Fibroblast of upper back skin (primary cell): ENCODE measurements around the gene MARCHF11.

Experiments
- DNase-seq: peaks from one replicate; pipeline ENCODE4 v3.0.0-alpha.2; 2013

The MARCHF11 gene

DNA sequence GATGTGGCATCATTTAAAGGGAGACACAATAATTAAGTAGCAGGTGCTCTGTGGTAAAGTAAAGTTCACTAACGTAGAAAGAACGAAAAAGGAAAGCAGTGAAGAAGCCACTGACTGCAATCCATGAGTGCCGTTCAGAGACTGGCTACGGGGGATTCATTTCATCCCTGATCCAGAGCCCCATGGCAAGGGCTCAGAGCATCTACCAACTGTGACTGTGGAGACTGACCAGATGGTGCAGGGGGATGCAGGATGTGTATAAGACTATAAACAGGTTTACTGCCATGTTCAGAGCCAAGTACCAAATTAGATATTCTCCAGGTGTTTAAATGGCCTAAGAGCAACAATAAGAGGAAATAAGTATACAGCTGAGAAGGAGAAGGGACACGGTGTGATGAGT lies 47.7 kb downstream of the MARCHF11 start:
- no peak for DNase-seq

DNA sequence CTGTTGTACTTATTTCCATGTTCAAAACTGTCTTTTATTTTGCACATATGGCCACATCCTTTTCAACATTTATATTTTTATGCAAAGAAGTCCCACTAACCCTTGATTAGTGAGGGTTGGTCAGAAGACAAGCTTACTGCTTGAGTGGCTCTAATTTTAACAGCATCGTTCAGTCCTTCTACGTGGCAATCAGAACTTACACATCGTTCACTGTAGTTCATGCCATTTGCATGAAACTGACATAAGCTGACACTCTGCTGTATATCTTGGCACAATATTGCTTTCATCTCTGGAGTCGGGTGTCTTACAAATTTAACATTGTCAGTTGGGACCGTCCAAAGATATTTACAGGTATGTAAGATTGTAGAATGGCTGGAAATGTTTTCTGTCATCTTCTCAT lies 50.6 kb downstream of the MARCHF11 start:
- no peak for DNase-seq

- no peak for DNase-seq
These were observed 51.6 kb downstream of the MARCHF11 start for GRCh38 chr5:16127865-16128544.

DNA sequence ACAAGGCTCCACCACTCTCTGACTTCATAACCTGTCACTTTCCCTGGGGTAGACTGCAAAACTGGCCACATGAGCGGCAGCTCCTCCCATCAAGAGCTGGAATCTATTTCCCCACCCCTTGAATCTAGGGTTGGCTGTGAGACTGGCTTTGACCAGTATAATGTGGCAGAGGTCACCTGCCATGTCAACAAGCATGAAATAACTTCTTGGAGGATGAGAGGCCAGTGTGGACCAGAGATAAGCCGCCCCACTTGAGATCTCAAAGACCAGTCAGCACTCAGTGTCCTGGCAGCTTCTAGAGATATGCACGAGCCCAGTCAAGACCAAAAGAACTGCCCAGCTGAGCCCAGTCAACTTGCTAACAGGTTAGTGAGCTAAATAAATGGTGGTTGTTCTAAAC lies 59.0 kb downstream of the MARCHF11 start:
- no peak for DNase-seq

- DNase-seq, result no peak
These were observed 59.8 kb downstream of the MARCHF11 start for GRCh38 chr5:16119790-16120189.

DNA sequence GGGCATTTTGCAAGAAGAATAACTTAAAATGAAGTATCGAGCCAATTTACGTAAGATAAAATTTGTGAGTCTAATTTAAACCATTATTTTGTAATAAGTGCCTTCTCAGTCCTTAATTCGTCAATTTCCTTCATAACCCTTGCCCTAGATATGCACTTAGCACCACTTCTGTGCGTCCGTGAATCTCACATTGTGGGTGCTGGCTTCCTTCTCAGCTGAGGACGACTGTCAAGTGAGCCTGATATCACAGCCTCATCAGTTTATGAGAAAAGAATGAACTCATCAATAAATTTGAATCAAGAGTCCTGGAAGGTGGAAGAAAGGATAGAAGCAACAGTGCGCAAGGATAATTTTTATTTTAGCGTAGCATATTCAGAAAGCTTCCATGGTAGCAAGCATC lies 64.5 kb downstream of the MARCHF11 start:
- no peak for DNase-seq

DNA sequence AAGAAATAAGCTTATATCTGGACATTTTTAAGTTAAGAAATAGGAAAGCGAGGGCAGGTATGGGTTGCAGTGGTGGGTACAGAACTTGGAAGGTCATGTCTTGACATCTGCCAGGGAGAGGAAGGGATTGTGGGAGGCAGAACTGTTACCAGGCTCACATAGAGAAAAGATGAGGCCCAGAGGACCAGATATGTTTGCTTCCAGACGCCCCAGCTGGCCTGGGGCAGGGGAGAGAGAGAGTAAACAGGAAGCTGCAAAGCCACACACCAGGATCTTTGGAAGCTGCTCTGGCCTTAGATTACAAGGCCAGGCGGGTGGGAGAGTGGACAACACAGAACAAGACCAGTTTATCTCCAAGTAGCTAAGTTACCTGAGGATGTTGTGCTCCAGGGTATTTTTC lies 71.2 kb downstream of the MARCHF11 start:
- DNase-seq, result no peak

DNA sequence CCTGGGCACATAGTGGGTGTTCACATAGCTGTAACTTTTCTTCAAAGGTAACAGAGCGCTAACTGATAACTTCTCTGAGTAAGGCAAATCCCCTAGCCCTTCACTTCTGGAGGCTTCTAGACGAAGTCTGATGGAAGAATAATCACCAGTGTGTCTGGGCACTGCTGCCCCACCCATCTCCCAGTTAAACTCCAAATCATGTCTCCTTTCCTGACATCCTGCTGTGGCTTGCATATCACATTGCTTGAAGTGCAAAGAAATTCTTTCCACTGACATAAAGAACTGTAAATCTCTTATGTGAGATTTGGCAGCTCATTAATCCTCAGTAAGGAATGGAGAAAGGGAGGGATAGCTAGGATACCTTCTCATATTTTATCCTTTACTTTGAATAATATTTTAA lies 74.6 kb downstream of the MARCHF11 start:
- no peak for DNase-seq

- no peak for DNase-seq
These were observed 84.0 kb downstream of the MARCHF11 start for GRCh38 chr5:16095612-16096011.

GRCh38 chr5:16090270-16090669 lies 89.3 kb downstream of the MARCHF11 start:
- DNase-seq, result no peak

DNA sequence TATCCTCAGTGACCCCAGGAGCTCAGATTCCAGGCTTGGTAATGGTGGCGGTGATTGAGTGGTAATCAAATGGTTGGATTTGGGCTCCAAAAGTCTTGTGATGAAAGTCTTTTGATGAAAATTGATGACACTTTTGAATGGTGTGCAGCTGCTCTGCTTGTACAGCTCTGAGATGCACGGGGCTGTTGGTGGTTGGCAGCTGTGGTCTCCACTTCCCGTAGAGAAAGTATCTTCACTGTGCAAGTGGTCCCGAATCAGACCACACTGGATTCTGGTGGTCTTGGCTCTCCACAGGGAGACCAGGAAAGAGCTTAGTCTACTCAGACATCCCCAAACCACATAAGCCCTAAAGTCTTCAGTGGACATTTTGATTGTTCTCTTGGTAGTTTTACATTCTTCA lies 96.6 kb downstream of the MARCHF11 start:
- no peak for DNase-seq

- DNase-seq, result no peak
These were observed 97.5 kb downstream of the MARCHF11 start for GRCh38 chr5:16082053-16082452.

DNA sequence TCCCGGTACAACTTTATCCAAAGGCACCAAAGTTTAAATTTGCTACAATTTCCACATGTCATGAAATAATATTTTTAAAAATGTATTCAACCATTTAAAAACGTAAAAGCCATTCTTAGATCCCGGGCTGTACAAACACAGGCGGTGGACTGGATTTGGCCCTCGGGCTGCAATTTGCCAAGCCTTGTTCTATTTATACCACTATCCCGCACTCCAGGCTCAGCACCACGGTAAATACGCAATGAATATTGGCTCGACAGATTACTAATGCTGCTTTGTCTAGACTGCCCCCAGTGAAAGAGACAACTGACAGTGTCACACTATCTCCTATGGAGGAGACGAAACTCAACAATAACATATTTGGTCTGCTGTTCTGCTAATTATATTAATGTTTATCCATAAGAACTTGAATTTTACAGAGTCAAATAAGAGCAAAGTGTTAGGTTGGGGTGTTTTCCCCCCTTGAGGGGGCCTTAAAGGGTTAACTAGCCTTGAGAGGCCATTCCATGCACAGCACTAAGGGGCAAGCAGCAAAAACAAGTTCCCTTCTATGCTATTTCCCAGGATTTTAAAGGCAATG lies 98.1 kb downstream of the MARCHF11 start:
- DNase-seq, result no peak

DNA sequence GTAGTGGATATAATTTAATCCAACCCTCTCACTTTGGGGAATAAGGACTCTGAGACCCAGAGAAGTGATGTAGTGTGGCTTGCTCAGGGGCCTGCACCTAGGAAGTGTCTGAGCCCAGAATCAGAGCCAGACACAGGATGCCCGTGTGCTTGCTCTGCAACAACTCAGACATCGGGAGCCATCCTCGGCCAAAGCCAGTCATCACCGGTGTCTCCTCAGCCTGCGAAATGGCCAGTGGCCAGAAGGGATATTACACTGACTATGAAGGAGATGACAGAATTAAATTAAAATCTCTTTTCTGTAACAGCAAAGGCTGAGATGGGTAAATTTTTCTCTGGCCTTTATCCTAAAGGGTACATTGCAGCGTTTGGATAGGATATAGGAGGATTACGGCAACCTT lies 102.9 kb downstream of the MARCHF11 start:
- no peak for DNase-seq

DNA sequence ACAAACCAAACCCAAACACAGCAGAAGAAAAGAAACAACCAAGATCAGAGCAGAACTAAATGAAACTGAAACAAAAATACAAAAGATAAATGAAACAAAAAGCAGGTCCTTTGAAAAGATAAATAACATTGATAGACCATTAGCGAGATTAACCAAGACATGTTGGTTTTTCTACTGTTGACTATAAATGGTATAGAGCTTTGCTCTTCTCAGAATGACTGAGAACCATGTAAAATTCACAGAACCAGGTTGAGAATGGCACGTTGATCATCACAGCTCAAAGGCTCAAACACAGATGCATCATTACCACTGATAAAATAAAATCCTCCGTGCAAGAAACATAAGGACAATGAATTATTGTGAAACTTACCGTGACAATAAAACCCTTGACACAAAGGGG lies 105.2 kb downstream of the MARCHF11 start:
- DNase-seq, result no peak

GRCh38 chr5:16072616-16073015 lies 107.0 kb downstream of the MARCHF11 start:
- DNase-seq, result no peak

- no peak for DNase-seq
These were observed 112.2 kb downstream of the MARCHF11 start for GRCh38 chr5:16067415-16067814.

DNA sequence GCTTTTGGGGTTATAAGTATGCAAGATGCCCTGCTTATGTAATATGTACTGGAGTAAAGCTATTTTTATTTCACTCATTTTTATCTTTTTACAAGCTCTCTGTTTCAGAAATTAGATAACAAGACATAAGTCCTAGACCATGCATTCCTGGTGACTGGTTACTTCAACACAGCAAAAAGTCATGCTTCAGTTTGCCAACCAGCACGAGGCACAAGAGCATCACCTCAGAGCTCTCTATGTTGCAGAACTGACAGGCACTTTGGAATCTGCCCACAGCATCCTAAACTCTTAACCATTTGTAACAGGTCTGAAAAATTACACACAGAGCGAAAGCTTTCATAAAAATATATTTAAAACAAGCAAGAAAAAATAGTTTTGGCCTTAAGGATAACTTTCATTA lies 112.8 kb downstream of the MARCHF11 start:
- no peak for DNase-seq

GRCh38 chr5:16066320-16066719 lies 113.3 kb downstream of the MARCHF11 start:
- no peak for DNase-seq

- DNase-seq, result peak; percentile 30
These were observed 113.8 kb downstream of the MARCHF11 start for GRCh38 chr5:16065831-16066230.

GRCh38 chr5:16064135-16064893 lies 115.3 kb downstream of the MARCHF11 start:
- DNase-seq, result no peak

- no peak for DNase-seq
These were observed 118.4 kb downstream of the MARCHF11 start for GRCh38 chr5:16061163-16061562.

- DNase-seq, result peak; percentile 45
These were observed 122.3 kb downstream of the MARCHF11 start for GRCh38 chr5:16057277-16057676.

DNA sequence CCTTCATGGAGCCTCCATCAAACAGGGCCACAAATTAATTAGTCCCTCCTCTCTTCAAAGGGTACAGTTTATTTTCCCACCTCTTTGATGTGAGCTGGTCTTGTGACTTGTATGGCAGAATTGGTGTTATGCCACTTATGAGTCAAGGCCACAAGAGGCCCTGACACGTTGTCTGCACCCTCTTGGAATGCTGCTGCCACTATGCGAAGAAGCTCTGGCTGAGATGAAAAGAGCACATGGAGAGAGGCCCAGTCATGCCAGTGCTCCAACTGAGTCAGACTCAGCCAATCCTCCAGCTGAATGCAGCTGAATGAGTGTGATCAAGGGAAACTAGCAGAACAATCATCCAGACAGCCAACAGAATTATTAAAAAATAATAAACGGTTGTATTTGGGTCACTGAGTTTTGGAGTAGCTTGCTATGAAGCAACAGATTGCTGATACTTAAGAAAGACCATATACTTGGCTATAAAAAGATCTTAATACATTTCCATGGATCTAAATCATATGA lies 128.3 kb downstream of the MARCHF11 start:
- no peak for DNase-seq
